Neural crest cell (in vitro differentiated cells): ENCODE data around the gene VGLL3. TPM values are rescaled to one million over a fixed set of nuclear protein-coding genes. Genes with fewer than 3 reads are reported as not detected.

Experiments used
- DNase-seq: peaks from one replicate; pipeline ENCODE4 v3.0.0; 2021; ENCODE audit warnings: low read depth, mixed read lengths, low spot score
- H3K27ac Mint-ChIP-seq: one replicate; pipeline ENCODE4 v1.8.0; 2021; ENCODE audit warnings: mild to moderate bottlenecking, mixed read lengths; ENCODE audit not compliant: unreplicated experiment
- H3K27me3 Mint-ChIP-seq: 2 replicates; pipeline ENCODE4 v1.8.0; 2021; ENCODE audit warnings: low read depth, mild to moderate bottlenecking, mixed read lengths
- H3K36me3 Mint-ChIP-seq: 2 replicates; pipeline ENCODE4 v1.8.0; 2021; ENCODE audit warnings: low read depth, mild to moderate bottlenecking, mixed read lengths
- H3K4me1 Mint-ChIP-seq: 2 replicates; pipeline ENCODE4 v1.8.0; 2021; ENCODE audit warnings: mixed read lengths
- H3K4me3 Mint-ChIP-seq: one replicate; pipeline ENCODE4 v1.8.0; 2021; ENCODE audit warnings: mild to moderate bottlenecking, mixed read lengths
- H3K9me3 Mint-ChIP-seq: 2 replicates; pipeline ENCODE4 v1.8.0; 2021; ENCODE audit warnings: mixed read lengths
- total RNA-seq: library from RNA; stranded (reverse); gene quantifications from 2 replicates; pipeline ENCODE4 v1.2.1, GENCODE V29; 2021
- TF ChIP-seq, protein P1 (sequence below): fragments of 200-600 bp; sonication (generic); conservative IDR thresholded peaks from 2 replicates; pipeline ENCODE4 v1.5.0; 2021; ENCODE audit warnings: antibody characterized with exemption, mild to moderate bottlenecking

Gene VGLL3
- total RNA-seq, 1 donor from 2014 or later = 3.2 TPM

DNA sequence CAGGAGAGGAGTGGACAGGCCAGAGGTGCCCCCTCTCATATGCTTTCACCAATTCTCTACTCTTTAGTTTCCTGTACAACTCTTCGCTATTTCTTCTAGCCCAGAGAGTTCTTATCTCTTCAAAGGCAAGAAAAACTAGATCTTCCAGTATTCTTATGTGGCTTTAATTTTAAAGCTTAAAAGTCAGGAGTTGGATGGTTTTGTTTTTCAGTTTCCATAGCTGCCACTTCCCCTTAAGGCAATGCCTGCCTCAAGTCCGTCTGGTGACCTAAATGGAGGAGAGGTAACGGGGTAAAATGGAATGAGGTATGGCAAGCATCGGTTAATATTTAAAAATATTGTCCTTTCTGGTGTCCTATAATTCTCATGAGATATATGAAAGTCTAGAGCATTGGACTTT lies 11.4 kb upstream of the VGLL3 start:
- no peak overlapping the region for H3K27ac Mint-ChIP-seq
- TF ChIP-seq, protein P1, sequence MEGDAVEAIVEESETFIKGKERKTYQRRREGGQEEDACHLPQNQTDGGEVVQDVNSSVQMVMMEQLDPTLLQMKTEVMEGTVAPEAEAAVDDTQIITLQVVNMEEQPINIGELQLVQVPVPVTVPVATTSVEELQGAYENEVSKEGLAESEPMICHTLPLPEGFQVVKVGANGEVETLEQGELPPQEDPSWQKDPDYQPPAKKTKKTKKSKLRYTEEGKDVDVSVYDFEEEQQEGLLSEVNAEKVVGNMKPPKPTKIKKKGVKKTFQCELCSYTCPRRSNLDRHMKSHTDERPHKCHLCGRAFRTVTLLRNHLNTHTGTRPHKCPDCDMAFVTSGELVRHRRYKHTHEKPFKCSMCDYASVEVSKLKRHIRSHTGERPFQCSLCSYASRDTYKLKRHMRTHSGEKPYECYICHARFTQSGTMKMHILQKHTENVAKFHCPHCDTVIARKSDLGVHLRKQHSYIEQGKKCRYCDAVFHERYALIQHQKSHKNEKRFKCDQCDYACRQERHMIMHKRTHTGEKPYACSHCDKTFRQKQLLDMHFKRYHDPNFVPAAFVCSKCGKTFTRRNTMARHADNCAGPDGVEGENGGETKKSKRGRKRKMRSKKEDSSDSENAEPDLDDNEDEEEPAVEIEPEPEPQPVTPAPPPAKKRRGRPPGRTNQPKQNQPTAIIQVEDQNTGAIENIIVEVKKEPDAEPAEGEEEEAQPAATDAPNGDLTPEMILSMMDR = no peak
- no peaks in the 10 kb centered on the region for H3K9me3 Mint-ChIP-seq
- no peak overlapping the region for H3K4me3 Mint-ChIP-seq
- H3K4me1 Mint-ChIP-seq = no peaks in the 10 kb centered on the region
- no peaks in the 10 kb centered on the region for H3K36me3 Mint-ChIP-seq
- DNase-seq = no peak
- H3K27me3 Mint-ChIP-seq = no peaks in the 10 kb centered on the region

DNA sequence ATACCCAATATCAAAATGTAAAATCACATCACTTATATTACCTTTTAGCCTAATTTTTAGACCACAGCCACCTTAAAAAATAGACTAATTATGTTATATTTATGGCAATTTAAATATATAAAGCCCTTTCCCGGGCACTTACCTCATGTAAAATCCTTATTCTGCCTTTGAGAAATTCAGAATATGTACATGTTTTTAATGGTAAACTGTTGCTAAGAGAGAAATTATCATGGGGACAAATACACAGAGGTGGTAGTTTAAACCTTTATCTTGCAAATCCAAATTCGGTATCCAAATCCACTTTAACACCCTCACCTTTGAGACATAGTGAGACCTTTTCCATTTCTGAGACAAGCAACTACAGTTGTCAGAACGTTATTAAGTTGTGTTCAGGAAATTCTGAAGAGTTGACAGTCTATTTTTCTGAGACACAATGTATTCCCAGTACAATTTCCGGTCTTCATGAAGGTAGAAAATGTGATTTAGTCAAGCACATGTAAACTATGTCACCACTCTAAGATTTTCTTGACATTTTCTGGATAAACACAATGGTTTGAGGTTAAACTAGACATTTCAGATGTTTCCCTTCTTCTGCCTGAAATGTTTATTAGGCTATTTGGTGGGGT lies 10.6 kb upstream of the VGLL3 start:
- H3K4me3 Mint-ChIP-seq = no peak overlapping the region
- no peaks in the 10 kb centered on the region for H3K4me1 Mint-ChIP-seq
- no peak for DNase-seq
- no peaks in the 10 kb centered on the region for H3K9me3 Mint-ChIP-seq
- TF ChIP-seq, protein P1 = no peak
- no peaks in the 10 kb centered on the region for H3K27me3 Mint-ChIP-seq
- no peaks in the 10 kb centered on the region for H3K36me3 Mint-ChIP-seq
- H3K27ac Mint-ChIP-seq = no peak overlapping the region

GRCh38 chr3:87000940-87001339 lies 10.0 kb upstream of the VGLL3 start:
- Mint-ChIP-seq H3K27ac (no peak overlapping the region), H3K4me1 (no peaks in the 10 kb centered on the region), H3K4me3 (no peak overlapping the region), H3K9me3 (no peaks in the 10 kb centered on the region), H3K27me3 (no peaks in the 10 kb centered on the region), H3K36me3 (no peaks in the 10 kb centered on the region)
- TF ChIP-seq, protein P1 = no peak
- no peak for DNase-seq

DNA sequence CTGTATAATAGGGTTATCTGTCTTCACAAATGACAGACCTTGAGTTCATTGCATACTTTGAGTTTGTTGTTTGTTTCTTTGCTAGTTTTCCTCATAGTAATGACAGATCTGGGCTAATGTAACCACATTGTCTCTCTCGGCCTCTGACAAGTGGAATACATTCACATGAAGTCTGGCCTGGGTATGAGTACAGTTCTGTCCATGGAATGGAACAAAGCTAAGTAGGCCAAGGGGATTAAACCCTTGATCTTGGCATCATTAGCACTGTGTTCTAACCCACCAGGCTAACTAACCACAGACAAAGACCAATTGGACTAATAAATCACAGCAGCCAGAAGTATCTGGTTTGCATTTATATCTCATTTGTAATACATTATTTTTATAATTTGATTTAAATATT lies 7.6 kb upstream of the VGLL3 start:
- Mint-ChIP-seq H3K9me3 (no peaks in the 10 kb centered on the region), H3K36me3 (no peaks in the 10 kb centered on the region), H3K27me3 (peaks cover 5% of the 10 kb centered on the region), H3K27ac (no peak overlapping the region), H3K4me1 (no peaks in the 10 kb centered on the region), H3K4me3 (no peak overlapping the region)
- TF ChIP-seq, protein P1 = no peak
- DNase-seq = no peak

- Mint-ChIP-seq H3K9me3 (no peaks in the 10 kb centered on the region), H3K27me3 (peaks cover 7% of the 10 kb centered on the region), H3K27ac (no peak overlapping the region), H3K4me3 (no peak overlapping the region), H3K36me3 (no peaks in the 10 kb centered on the region), H3K4me1 (no peaks in the 10 kb centered on the region)
- no peak for DNase-seq
- TF ChIP-seq, protein P1 = no peak
Observed at GRCh38 chr3:86996261-86996955, 5.5 kb upstream of the VGLL3 start.
